ENCODE measurements around the gene ICAM5. TPM values are rescaled to one million over a fixed set of nuclear protein-coding genes. Genes with fewer than 3 reads are reported as not detected.
A peak's percentile ranks its signal among the peaks of the same experiment; 100 is the strongest.

ICAM5 gene
- total and polyA plus RNA-seq, 9 of the 15 experiments (the other 6 are each of a cell fraction or from before 2014, with no cell fraction given), result 0.10 to 114 (median 13.7) TPM

DNA sequence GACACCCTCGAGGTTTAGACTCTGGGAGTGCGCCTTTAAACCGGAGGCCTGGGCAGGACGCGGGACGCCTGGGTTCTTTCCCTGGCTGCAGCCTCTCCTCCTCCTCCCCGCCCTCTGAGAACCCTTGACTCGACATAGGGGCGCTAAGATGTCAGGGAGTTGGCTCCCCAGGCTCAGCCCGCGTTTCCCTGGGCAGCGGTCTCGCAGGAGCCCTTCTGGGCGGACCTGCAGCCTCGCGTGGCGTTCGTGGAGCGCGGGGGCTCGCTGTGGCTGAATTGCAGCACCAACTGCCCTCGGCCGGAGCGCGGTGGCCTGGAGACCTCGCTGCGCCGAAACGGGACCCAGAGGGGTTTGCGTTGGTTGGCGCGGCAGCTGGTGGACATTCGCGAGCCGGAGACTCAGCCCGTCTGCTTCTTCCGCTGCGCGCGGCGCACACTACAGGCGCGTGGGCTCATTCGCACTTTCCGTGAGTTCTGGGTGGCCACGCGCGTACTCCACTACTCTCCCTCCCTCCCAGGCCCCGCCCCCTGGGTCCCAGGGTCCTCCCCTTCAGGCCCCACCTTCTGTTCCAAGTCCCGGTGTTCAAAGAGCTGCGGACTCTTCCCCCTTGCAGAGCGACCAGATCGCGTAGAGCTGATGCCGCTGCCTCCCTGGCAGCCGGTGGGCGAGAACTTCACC is 1.3 kb downstream of the ICAM5 start (continued):
- TF ChIP-seq, protein P1, sequence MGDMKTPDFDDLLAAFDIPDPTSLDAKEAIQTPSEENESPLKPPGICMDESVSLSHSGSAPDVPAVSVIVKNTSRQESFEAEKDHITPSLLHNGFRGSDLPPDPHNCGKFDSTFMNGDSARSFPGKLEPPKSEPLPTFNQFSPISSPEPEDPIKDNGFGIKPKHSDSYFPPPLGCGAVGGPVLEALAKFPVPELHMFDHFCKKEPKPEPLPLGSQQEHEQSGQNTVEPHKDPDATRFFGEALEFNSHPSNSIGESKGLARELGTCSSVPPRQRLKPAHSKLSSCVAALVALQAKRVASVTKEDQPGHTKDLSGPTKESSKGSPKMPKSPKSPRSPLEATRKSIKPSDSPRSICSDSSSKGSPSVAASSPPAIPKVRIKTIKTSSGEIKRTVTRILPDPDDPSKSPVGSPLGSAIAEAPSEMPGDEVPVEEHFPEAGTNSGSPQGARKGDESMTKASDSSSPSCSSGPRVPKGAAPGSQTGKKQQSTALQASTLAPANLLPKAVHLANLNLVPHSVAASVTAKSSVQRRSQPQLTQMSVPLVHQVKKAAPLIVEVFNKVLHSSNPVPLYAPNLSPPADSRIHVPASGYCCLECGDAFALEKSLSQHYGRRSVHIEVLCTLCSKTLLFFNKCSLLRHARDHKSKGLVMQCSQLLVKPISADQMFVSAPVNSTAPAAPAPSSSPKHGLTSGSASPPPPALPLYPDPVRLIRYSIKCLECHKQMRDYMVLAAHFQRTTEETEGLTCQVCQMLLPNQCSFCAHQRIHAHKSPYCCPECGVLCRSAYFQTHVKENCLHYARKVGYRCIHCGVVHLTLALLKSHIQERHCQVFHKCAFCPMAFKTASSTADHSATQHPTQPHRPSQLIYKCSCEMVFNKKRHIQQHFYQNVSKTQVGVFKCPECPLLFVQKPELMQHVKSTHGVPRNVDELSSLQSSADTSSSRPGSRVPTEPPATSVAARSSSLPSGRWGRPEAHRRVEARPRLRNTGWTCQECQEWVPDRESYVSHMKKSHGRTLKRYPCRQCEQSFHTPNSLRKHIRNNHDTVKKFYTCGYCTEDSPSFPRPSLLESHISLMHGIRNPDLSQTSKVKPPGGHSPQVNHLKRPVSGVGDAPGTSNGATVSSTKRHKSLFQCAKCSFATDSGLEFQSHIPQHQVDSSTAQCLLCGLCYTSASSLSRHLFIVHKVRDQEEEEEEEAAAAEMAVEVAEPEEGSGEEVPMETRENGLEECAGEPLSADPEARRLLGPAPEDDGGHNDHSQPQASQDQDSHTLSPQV (IDR thresholded peaks at IDR 0.05), result no peak; the same call in 1 of the 2 replicates
- TF ChIP-seq ZNF785 (CRISPR knock-in tag; IDR thresholded peaks at IDR 0.05) (no peak), HDAC1 (IDR thresholded peaks at IDR 0.05) (peak in 1 of 2 experiments; percentile 35; a peak in 1 of 4 replicates), TARDBP (IDR thresholded peaks at IDR 0.05) (peak; percentile 71; the same call in 1 of the 2 replicates), ZNF140 (CRISPR knock-in tag; IDR thresholded peaks at IDR 0.05) (no peak), EP300 (IDR thresholded peaks at IDR 0.05; ENCODE audit: low read length) (0 out of 2 replicates have a peak, but pooled peaks have one; percentile 3)
- TF ChIP-seq, protein P2, sequence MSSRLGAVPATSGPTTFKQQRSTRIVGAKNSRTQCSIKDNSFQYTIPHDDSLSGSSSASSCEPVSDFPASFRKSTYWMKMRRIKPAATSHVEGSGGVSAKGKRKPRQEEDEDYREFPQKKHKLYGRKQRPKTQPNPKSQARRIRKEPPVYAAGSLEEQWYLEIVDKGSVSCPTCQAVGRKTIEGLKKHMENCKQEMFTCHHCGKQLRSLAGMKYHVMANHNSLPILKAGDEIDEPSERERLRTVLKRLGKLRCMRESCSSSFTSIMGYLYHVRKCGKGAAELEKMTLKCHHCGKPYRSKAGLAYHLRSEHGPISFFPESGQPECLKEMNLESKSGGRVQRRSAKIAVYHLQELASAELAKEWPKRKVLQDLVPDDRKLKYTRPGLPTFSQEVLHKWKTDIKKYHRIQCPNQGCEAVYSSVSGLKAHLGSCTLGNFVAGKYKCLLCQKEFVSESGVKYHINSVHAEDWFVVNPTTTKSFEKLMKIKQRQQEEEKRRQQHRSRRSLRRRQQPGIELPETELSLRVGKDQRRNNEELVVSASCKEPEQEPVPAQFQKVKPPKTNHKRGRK (tag; IDR thresholded peaks at IDR 0.05), result no peak
- TF ChIP-seq, protein P3, sequence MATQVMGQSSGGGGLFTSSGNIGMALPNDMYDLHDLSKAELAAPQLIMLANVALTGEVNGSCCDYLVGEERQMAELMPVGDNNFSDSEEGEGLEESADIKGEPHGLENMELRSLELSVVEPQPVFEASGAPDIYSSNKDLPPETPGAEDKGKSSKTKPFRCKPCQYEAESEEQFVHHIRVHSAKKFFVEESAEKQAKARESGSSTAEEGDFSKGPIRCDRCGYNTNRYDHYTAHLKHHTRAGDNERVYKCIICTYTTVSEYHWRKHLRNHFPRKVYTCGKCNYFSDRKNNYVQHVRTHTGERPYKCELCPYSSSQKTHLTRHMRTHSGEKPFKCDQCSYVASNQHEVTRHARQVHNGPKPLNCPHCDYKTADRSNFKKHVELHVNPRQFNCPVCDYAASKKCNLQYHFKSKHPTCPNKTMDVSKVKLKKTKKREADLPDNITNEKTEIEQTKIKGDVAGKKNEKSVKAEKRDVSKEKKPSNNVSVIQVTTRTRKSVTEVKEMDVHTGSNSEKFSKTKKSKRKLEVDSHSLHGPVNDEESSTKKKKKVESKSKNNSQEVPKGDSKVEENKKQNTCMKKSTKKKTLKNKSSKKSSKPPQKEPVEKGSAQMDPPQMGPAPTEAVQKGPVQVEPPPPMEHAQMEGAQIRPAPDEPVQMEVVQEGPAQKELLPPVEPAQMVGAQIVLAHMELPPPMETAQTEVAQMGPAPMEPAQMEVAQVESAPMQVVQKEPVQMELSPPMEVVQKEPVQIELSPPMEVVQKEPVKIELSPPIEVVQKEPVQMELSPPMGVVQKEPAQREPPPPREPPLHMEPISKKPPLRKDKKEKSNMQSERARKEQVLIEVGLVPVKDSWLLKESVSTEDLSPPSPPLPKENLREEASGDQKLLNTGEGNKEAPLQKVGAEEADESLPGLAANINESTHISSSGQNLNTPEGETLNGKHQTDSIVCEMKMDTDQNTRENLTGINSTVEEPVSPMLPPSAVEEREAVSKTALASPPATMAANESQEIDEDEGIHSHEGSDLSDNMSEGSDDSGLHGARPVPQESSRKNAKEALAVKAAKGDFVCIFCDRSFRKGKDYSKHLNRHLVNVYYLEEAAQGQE (IDR thresholded peaks at IDR 0.05; ENCODE audit: borderline replicate concordance), result peak; percentile 82
- TF ChIP-seq, protein P3 (CRISPR knock-in tag; IDR thresholded peaks at IDR 0.05; ENCODE audit: low read depth), result no peak
- TF ChIP-seq, protein P4, sequence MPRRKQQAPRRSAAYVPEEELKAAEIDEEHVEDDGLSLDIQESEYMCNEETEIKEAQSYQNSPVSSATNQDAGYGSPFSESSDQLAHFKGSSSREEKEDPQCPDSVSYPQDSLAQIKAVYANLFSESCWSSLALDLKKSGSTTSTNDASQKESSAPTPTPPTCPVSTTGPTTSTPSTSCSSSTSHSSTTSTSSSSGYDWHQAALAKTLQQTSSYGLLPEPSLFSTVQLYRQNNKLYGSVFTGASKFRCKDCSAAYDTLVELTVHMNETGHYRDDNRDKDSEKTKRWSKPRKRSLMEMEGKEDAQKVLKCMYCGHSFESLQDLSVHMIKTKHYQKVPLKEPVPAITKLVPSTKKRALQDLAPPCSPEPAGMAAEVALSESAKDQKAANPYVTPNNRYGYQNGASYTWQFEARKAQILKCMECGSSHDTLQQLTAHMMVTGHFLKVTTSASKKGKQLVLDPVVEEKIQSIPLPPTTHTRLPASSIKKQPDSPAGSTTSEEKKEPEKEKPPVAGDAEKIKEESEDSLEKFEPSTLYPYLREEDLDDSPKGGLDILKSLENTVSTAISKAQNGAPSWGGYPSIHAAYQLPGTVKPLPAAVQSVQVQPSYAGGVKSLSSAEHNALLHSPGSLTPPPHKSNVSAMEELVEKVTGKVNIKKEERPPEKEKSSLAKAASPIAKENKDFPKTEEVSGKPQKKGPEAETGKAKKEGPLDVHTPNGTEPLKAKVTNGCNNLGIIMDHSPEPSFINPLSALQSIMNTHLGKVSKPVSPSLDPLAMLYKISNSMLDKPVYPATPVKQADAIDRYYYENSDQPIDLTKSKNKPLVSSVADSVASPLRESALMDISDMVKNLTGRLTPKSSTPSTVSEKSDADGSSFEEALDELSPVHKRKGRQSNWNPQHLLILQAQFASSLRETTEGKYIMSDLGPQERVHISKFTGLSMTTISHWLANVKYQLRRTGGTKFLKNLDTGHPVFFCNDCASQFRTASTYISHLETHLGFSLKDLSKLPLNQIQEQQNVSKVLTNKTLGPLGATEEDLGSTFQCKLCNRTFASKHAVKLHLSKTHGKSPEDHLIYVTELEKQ (CRISPR knock-in tag; IDR thresholded peaks at IDR 0.05), result no peak

Data from K562 (cell line).